Type B pancreatic cell (in vitro differentiated cells): ENCODE data around the gene GOLGA7B. TPM values are rescaled to one million over a fixed set of nuclear protein-coding genes. Genes with fewer than 3 reads are reported as not detected.

Experiments used
- DNase-seq: peaks from one replicate; pipeline ENCODE4 v3.0.0; 2021; ENCODE audit warnings: mixed read lengths; ENCODE audit not compliant: unreplicated experiment; ENCODE audit errors: extremely low spot score
- H3K27ac Mint-ChIP-seq: 2 replicates; pipeline ENCODE4 v1.8.0; 2021; ENCODE audit warnings: mild to moderate bottlenecking, mixed read lengths
- H3K27me3 Mint-ChIP-seq: 2 replicates; pipeline ENCODE4 v1.8.0; 2021; ENCODE audit warnings: mixed read lengths
- H3K36me3 Mint-ChIP-seq: 2 replicates; pipeline ENCODE4 v1.8.0; 2021; ENCODE audit warnings: mixed read lengths
- H3K4me1 Mint-ChIP-seq: one replicate; pipeline ENCODE4 v1.8.0; 2021; ENCODE audit warnings: mixed read lengths; ENCODE audit not compliant: unreplicated experiment
- H3K4me3 Mint-ChIP-seq: 2 replicates; pipeline ENCODE4 v1.8.0; 2021; ENCODE audit warnings: mild to moderate bottlenecking, mixed read lengths
- H3K9me3 Mint-ChIP-seq: 2 replicates; pipeline ENCODE4 v1.8.0; 2021; ENCODE audit warnings: mixed read lengths
- CTCF ChIP-seq: fragments of 200-600 bp; sonication (generic); conservative IDR thresholded peaks from 2 replicates; pipeline ENCODE4 v1.5.0; 2021; ENCODE audit warnings: antibody characterized with exemption, mild to moderate bottlenecking
- total RNA-seq: library from RNA; stranded (reverse); gene quantifications from 2 replicates; pipeline ENCODE4 v1.2.1, GENCODE V29; 2021; ENCODE audit warnings: low replicate concordance

The GOLGA7B gene
- total RNA-seq, 1 donor from 2014 or later: 0.41 TPM

DNA sequence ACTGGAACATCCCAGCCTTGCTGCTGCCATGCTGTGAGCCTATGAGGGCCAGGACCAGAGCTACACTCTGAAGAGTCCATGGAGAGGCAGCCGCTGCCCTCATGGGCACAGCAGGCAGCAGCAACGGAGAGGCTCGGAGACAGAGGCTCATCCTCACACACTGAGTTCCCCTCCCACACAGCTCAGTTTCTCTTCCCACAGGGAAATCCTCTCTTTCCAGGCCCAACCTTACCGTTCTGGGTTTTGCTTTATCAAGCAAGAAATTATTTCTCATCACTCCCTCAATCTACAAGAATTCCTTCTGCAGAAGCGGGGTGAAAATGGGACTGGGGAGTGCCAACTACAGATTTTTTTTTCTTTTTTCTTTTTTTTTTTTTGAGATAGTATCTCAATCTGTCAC is 36.6 kb downstream of the GOLGA7B start:
- H3K27me3 Mint-ChIP-seq: peaks cover 8% of the 10 kb centered on the region
- no peaks in the 10 kb centered on the region for H3K9me3 Mint-ChIP-seq
- H3K4me1 Mint-ChIP-seq: peaks cover 16% of the 10 kb centered on the region
- no peak for TF ChIP-seq CTCF
- DNase-seq: no peak
- H3K27ac Mint-ChIP-seq: no peak overlapping the region
- H3K36me3 Mint-ChIP-seq: no peaks in the 10 kb centered on the region
- H3K4me3 Mint-ChIP-seq: no peak overlapping the region

GRCh38 chr10:97887399-97887798 is 37.8 kb downstream of the GOLGA7B start:
- Mint-ChIP-seq H3K4me3 (no peak overlapping the region), H3K27ac (no peak overlapping the region), H3K9me3 (no peaks in the 10 kb centered on the region), H3K36me3 (no peaks in the 10 kb centered on the region), H3K27me3 (peaks cover 1% of the 10 kb centered on the region), H3K4me1 (peaks cover 16% of the 10 kb centered on the region)
- TF ChIP-seq CTCF: no peak
- no peak for DNase-seq

- Mint-ChIP-seq H3K27me3 (peaks cover 4% of the 10 kb centered on the region), H3K4me1 (peaks cover 16% of the 10 kb centered on the region), H3K36me3 (no peaks in the 10 kb centered on the region), H3K9me3 (no peaks in the 10 kb centered on the region), H3K27ac (no peak overlapping the region), H3K4me3 (no peak overlapping the region)
- no peak for TF ChIP-seq CTCF
- DNase-seq: no peak
Measured at GRCh38 chr10:97888134-97888533, 38.5 kb downstream of the GOLGA7B start.

- Mint-ChIP-seq H3K27ac (no peak overlapping the region), H3K9me3 (no peaks in the 10 kb centered on the region), H3K4me1 (peaks cover 16% of the 10 kb centered on the region), H3K27me3 (peaks cover 9% of the 10 kb centered on the region), H3K4me3 (no peak overlapping the region), H3K36me3 (no peaks in the 10 kb centered on the region)
- no peak for DNase-seq
- no peak for TF ChIP-seq CTCF
Measured at GRCh38 chr10:97888641-97889262, 39.1 kb downstream of the GOLGA7B start.

GRCh38 chr10:97889461-97890265 is 40.0 kb downstream of the GOLGA7B start:
- H3K27ac Mint-ChIP-seq: no peak overlapping the region
- DNase-seq: no peak

More at GRCh38 chr10:97889461-97890265, 40.0 kb downstream of the GOLGA7B start:
- no peak overlapping the region for H3K4me3 Mint-ChIP-seq
- no peak for TF ChIP-seq CTCF
- H3K36me3 Mint-ChIP-seq: no peaks in the 10 kb centered on the region
- peaks cover 10% of the 10 kb centered on the region for H3K27me3 Mint-ChIP-seq
- H3K4me1 Mint-ChIP-seq: peaks cover 16% of the 10 kb centered on the region
- H3K9me3 Mint-ChIP-seq: no peaks in the 10 kb centered on the region
